ENCODE results near the gene MGAT4B.
"Not testable (repeated sequence)": the region's sequence is repeated elsewhere in the genome, so short reads cannot be mapped to it uniquely, and the experiment has no call there.

MGAT4B gene

GRCh38 chr5:179793468-179794139 is 13.1 kb downstream of the MGAT4B start, which contains the start of gene LTC4S:
LTC4S (plus strand) TSS chr5:179793986; CDS start chr5:179794081, 95 bp downstream.
- in situ Hi-C loops (cut with HindIII; ENCODE audit: low sequenced_read_pairs), result no loop called here
- TF ChIP-seq, protein P1, sequence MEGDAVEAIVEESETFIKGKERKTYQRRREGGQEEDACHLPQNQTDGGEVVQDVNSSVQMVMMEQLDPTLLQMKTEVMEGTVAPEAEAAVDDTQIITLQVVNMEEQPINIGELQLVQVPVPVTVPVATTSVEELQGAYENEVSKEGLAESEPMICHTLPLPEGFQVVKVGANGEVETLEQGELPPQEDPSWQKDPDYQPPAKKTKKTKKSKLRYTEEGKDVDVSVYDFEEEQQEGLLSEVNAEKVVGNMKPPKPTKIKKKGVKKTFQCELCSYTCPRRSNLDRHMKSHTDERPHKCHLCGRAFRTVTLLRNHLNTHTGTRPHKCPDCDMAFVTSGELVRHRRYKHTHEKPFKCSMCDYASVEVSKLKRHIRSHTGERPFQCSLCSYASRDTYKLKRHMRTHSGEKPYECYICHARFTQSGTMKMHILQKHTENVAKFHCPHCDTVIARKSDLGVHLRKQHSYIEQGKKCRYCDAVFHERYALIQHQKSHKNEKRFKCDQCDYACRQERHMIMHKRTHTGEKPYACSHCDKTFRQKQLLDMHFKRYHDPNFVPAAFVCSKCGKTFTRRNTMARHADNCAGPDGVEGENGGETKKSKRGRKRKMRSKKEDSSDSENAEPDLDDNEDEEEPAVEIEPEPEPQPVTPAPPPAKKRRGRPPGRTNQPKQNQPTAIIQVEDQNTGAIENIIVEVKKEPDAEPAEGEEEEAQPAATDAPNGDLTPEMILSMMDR (IDR thresholded peaks at IDR 0.05; ENCODE audit: low read depth, low read length), result no peak
- no peak within 1 kb of the TSS for H3K4me3 ChIP-seq (ENCODE audit: low read depth, low read length)
- peak; percentile 68 for DNase-seq (ENCODE audit: low read depth, low spot score)

- TF ChIP-seq, protein P1 (IDR thresholded peaks at IDR 0.05; ENCODE audit: low read depth, low read length), result no peak
- no peak for DNase-seq (ENCODE audit: low read depth, low spot score)
- in situ Hi-C loops (cut with HindIII; ENCODE audit: low sequenced_read_pairs), result no loop called here
- H3K4me3 ChIP-seq (ENCODE audit: low read depth, low read length), result no peak overlapping the region
These were observed 13.8 kb downstream of the MGAT4B start for GRCh38 chr5:179792612-179793467.

DNA sequence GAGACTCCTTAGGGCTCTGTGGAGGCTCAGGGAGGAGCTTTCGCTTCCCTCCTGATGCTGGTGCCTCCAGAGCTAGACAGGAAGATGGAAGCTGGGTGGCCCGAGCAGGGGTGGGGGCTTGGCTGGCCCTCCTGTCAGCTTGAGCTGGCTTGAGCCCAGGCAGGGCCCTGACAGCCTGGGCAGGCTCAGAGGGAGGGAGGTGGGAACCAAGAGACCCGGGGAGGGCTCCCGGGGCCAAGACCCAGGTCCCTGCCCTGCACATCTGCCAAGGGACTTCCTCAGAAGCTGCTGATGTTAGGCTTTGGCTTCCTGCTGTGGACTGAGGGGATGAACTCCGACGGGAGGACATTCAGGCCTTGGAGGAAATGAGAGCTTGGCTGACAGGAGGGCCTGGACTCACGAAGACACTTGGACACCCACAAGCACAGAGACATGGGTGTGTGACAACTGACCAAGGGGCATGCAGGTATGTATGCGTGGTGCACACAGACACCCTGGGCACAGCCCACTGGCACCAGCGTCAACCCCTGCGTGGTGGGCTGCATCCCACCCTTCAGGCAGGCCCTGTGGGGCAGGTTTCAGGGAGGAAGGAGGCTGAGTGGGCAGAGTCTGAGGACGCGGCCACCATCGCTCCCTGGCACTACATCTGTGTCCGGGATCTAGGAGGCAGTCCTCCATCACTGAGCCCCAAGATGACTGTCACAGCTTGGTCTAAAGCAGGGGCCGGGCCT is 14.6 kb downstream of the MGAT4B start:
- H3K4me3 ChIP-seq (ENCODE audit: low read depth, low read length), result no peak overlapping the region
- TF ChIP-seq, protein P1 (IDR thresholded peaks at IDR 0.05; ENCODE audit: low read depth, low read length), result no peak
- no peak for DNase-seq (ENCODE audit: low read depth, low spot score)
- in situ Hi-C loops (cut with HindIII; ENCODE audit: low sequenced_read_pairs), result no loop called here

DNA sequence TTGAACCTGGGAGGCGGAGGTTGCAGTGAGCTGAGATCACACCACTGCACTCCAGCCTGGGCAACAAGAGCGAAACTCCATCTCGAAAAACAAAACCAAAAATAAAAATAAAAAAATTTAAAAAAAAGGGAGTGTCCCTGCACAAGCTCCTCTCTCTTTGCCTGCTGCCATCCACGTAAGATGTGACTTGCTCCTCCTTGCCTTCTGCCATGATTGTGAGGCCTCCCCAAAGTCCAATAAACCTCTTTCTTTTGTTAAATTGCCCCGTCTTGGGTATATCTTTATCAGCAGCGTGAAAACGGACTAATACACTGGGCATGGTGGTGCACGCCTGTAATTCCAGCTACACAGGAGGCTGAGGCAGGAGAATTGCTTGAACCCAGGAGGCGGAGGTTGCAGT is 17.4 kb downstream of the MGAT4B start:
- DNase-seq (ENCODE audit: low read depth, low spot score); in situ Hi-C loops (cut with HindIII; ENCODE audit: low sequenced_read_pairs); H3K4me3 ChIP-seq (ENCODE audit: low read depth, low read length): not testable (repeated sequence)

DNA sequence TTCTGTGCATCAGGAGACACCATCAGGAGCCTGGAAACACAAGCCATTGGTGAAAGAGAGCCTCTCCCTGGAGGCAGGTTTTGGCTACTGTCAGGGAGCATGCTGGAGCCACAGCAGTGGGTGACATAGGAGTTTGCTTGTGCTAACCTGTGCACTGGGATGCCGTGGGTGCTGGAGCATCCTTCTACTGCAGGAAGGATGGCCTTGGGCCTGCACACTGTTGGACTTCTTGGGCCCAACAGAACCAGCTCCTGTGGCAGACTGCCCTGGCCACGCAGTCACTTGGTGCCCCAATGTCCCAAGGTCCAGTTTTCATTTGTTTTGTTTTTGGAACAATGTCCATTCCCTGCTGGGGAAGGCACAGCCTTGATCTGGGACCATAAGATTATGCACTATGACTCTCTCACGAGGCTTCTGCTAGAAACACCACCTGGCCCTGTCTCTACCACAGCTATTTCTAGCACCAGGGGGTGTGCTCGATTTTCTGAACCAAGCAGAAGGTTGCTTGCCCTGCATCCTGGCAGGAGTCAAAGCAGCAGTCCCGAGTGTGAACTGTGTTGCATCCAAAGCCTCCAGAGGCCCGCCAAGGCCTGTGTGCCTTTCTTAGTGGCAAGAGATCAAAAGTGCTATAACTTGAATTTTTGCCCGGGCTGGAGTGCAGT is 18.3 kb downstream of the MGAT4B start:
- no peak for DNase-seq (ENCODE audit: low read depth, low spot score)
- H3K4me3 ChIP-seq (ENCODE audit: low read depth, low read length), result no peak overlapping the region
- in situ Hi-C loops (cut with HindIII; ENCODE audit: low sequenced_read_pairs), result no loop called here
- TF ChIP-seq, protein P1 (IDR thresholded peaks at IDR 0.05; ENCODE audit: low read depth, low read length), result no peak

DNA sequence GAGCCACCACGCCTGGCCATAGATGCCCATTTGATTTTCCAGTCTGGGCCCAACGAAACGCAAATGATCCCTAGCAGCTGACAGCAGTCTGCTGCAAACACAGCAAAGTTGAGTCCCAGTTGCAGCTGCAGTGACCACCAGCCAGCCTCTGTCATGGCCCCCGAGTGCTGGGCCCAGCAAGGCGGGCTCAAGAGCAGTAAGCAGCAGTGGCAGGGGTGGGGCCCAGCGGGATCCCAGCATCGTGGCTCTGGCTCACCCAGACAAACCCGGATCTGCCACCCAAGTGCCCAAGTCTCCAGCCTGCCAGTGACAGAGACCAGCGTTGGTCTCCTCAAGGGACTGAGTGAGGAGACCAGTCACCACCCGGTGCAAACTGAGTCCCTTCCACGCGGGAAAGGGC is 19.8 kb downstream of the MGAT4B start:
- no peak for DNase-seq (ENCODE audit: low read depth, low spot score)
- in situ Hi-C loops (cut with HindIII; ENCODE audit: low sequenced_read_pairs), result no loop called here
- no peak overlapping the region for H3K4me3 ChIP-seq (ENCODE audit: low read depth, low read length)
- TF ChIP-seq, protein P1 (IDR thresholded peaks at IDR 0.05; ENCODE audit: low read depth, low read length), result no peak
